Hepatocyte (in vitro differentiated cells): ENCODE measurements around the gene MLC1. TPM values are rescaled to one million over a fixed set of nuclear protein-coding genes. Genes with fewer than 3 reads are reported as not detected.
A peak's percentile ranks its signal among the peaks of the same experiment; 100 is the strongest.

Experiments
- DNase-seq: peaks from one replicate; pipeline ENCODE4 v3.0.0-alpha.2; 2016; ENCODE audit warnings: low spot score
- H2AFZ ChIP-seq: fragments of 200-600 bp; sonication (generic); 2 replicates; pipeline ENCODE4 v1.6.0; 2016; ENCODE audit warnings: antibody characterized with exemption, mild to moderate bottlenecking
- H3K27ac ChIP-seq: fragments of 200-600 bp; sonication (generic); 2 replicates; pipeline ENCODE4 v1.5.1; 2016; ENCODE audit warnings: mild to moderate bottlenecking
- H3K27me3 ChIP-seq: fragments of 200-600 bp; sonication (generic); 2 replicates; pipeline ENCODE4 v1.6.1; 2016
- H3K36me3 ChIP-seq: fragments of 200-600 bp; sonication (generic); replicated peaks from 2 replicates; pipeline ENCODE4 v1.5.1; 2016; ENCODE audit warnings: low read depth; ENCODE audit not compliant: insufficient read depth
- H3K4me1 ChIP-seq: fragments of 200-600 bp; sonication (generic); 2 replicates; pipeline ENCODE4 v1.5.1; 2016; ENCODE audit warnings: mild to moderate bottlenecking, moderate library complexity; ENCODE audit not compliant: insufficient read depth
- H3K4me2 ChIP-seq: fragments of 200-600 bp; sonication (generic); 2 replicates; pipeline ENCODE4 v1.6.0; 2016
- H3K4me3 ChIP-seq: fragments of 200-600 bp; sonication (generic); 2 replicates; pipeline ENCODE4 v1.5.1; 2016; ENCODE audit warnings: mild to moderate bottlenecking
- H3K79me2 ChIP-seq: fragments of 200-600 bp; sonication (generic); 2 replicates; pipeline ENCODE4 v1.6.0; 2017; ENCODE audit warnings: mild to moderate bottlenecking
- H3K9me2 ChIP-seq: fragments of 200-600 bp; sonication (generic); replicated peaks from 2 replicates; pipeline ENCODE4 v1.6.0; 2017; ENCODE audit warnings: mild to moderate bottlenecking; ENCODE audit not compliant: insufficient read depth
- H3K9me3 ChIP-seq: fragments of 200-600 bp; sonication (generic); 2 replicates; pipeline ENCODE4 v1.5.1; 2016; ENCODE audit warnings: low read depth, mild to moderate bottlenecking
- H4K20me1 ChIP-seq: fragments of 200-600 bp; sonication (generic); 2 replicates; pipeline ENCODE4 v1.6.0; 2016; ENCODE audit warnings: mild to moderate bottlenecking; ENCODE audit not compliant: insufficient read depth, poor library complexity, severe bottlenecking
- EZH2 ChIP-seq: fragments of 200-600 bp; sonication (generic); IDR thresholded peaks from 2 replicates; pipeline ENCODE4 v1.6.1; 2016; ENCODE audit warnings: antibody characterized with exemption, mild to moderate bottlenecking, borderline replicate concordance
- EZH2phosphoT487 ChIP-seq: fragments of 200-600 bp; sonication (generic); IDR thresholded peaks from one replicate; pipeline ENCODE4 v1.6.1; 2018; ENCODE audit warnings: antibody characterized with exemption, mild to moderate bottlenecking, low read depth, moderate library complexity; ENCODE audit not compliant: unreplicated experiment, severe bottlenecking
- WGBS: methylation state at CpG from one replicate; pipeline ENCODE4 v1.1.6; 2016; ENCODE audit warnings: low lambda C conversion rate; ENCODE audit errors: missing lambda C conversion rate; 5-methylcytosine and 5-hydroxymethylcytosine counted together
- polyA plus RNA-seq: library from polyadenylated mRNA; unstranded; fragments of >200 nt; fragmentation: Nextera tagmentation; extraction: Ambion mirVana; gene quantifications from 2 replicates; pipeline ENCODE4 v1.2.1, GENCODE V29; 2016
- total RNA-seq: library from RNA; depleted of rRNA; stranded (reverse); fragments of >200 nt; gene quantifications from 2 replicates; pipeline ENCODE4 v1.2.3, GENCODE V29; 2014
- TF ChIP-seq, protein P1 (sequence below): fragments of 200-600 bp; sonication (generic); IDR thresholded peaks from 2 replicates; pipeline ENCODE4 v1.5.1; 2016; ENCODE audit warnings: antibody characterized with exemption, mild to moderate bottlenecking; ENCODE audit not compliant: poor library complexity

Gene MLC1
- total and polyA plus RNA-seq, 2 experiments from 2014 or later, result 3.3 to 8.2 TPM

DNA sequence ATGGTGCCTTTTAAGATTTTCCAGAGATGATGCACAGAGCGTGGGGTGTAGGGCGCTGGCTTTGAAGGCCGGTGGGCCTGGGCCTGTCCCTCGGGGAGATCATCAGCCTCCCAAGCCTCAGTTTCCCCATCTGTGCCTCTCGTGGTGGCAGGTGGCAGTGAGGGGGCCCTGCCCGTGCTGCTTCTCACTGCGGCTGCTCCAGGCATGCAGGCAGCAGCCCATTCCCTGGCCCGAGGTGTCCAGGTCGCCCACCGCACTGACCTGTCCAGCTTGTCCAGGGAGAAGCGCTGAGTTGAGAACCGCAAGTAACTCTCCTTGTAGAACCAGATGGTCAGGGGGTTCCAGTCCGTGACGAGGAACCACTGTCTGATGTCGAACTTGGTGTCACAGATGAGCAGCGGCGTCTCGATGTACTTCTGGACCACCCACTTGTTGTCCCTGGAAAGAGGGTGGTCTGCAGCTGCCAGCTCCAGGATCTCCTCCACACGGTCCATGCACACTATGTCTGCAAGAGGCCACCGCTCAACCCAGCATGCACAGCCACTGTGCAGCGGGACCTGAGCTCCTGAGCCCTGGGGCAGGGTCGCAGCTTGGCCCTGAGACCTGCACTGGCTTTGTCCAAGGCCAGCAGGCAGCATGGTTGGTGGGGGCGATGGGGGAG lies 52.2 kb downstream of the MLC1 start:
- WGBS, result 88% methylated on average over 23 of the region's 23 CpGs
- Histone ChIP-seq H4K20me1 (no peaks in the 10 kb centered on the region), H3K9me3 (no peaks in the 10 kb centered on the region), H3K27me3 (no peaks in the 10 kb centered on the region), H3K4me3 (no peak overlapping the region), H3K36me3 (no peaks in the 10 kb centered on the region), H3K9me2 (no peaks in the 10 kb centered on the region), H3K27ac (no peak overlapping the region), H2AFZ (no peak overlapping the region), H3K79me2 (no peaks in the 10 kb centered on the region), H3K4me2 (no peak overlapping the region), H3K4me1 (peaks cover 4% of the 10 kb centered on the region)
- TF ChIP-seq EZH2 (no peak), EZH2phosphoT487 (no peak)
- TF ChIP-seq, protein P1, sequence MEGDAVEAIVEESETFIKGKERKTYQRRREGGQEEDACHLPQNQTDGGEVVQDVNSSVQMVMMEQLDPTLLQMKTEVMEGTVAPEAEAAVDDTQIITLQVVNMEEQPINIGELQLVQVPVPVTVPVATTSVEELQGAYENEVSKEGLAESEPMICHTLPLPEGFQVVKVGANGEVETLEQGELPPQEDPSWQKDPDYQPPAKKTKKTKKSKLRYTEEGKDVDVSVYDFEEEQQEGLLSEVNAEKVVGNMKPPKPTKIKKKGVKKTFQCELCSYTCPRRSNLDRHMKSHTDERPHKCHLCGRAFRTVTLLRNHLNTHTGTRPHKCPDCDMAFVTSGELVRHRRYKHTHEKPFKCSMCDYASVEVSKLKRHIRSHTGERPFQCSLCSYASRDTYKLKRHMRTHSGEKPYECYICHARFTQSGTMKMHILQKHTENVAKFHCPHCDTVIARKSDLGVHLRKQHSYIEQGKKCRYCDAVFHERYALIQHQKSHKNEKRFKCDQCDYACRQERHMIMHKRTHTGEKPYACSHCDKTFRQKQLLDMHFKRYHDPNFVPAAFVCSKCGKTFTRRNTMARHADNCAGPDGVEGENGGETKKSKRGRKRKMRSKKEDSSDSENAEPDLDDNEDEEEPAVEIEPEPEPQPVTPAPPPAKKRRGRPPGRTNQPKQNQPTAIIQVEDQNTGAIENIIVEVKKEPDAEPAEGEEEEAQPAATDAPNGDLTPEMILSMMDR, result no peak
- no peak for DNase-seq

DNA sequence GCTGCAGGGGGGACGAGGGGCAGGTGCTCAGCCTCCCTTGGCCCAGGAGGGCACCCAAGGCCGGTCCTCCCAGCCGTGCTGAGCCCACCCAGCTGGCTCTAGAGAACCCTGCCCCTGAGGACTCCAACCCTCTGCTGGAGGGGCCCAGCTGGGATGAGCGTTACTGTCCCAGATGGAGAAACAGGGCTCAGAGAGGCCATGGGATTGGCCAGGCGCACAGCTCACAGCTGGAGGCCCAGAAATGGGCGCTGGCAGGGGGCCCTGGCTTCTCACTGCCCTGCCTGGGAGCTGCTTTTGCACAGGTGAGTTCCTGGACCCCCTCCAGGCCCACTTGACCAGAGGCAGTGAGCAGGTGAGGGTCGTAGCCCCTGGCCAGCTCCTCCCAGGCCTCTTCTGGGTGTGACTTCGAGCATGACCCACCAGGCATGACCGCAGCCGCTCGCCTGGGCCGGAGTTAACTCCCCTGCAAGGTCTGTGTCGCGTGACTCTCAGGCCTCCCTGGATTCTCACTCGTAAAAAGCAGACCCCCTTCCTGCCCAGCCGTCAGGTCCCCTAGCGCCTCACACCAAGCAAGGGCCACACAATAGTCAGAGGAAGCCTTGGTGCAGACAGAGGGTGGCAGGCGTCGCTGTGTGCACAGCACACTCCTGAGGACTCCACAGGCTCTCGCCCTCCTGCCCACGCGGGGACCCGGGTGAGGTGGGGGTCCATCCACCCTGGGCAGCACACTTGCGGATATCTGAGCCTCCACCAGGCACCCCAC lies 52.9 kb downstream of the MLC1 start:
- Histone ChIP-seq H3K79me2 (no peaks in the 10 kb centered on the region), H3K27me3 (no peaks in the 10 kb centered on the region), H3K27ac (no peak overlapping the region), H3K36me3 (no peaks in the 10 kb centered on the region), H3K4me3 (no peak overlapping the region), H3K9me3 (no peaks in the 10 kb centered on the region), H3K4me1 (peaks cover 4% of the 10 kb centered on the region), H3K9me2 (no peaks in the 10 kb centered on the region), H3K4me2 (no peak overlapping the region), H2AFZ (no peak overlapping the region), H4K20me1 (no peaks in the 10 kb centered on the region)
- TF ChIP-seq EZH2, result no peak
- no peak for TF ChIP-seq EZH2phosphoT487
- TF ChIP-seq, protein P1, result no peak
- WGBS, result 87% methylated on average over 23 of the region's 24 CpGs
- DNase-seq, result no peak

DNA sequence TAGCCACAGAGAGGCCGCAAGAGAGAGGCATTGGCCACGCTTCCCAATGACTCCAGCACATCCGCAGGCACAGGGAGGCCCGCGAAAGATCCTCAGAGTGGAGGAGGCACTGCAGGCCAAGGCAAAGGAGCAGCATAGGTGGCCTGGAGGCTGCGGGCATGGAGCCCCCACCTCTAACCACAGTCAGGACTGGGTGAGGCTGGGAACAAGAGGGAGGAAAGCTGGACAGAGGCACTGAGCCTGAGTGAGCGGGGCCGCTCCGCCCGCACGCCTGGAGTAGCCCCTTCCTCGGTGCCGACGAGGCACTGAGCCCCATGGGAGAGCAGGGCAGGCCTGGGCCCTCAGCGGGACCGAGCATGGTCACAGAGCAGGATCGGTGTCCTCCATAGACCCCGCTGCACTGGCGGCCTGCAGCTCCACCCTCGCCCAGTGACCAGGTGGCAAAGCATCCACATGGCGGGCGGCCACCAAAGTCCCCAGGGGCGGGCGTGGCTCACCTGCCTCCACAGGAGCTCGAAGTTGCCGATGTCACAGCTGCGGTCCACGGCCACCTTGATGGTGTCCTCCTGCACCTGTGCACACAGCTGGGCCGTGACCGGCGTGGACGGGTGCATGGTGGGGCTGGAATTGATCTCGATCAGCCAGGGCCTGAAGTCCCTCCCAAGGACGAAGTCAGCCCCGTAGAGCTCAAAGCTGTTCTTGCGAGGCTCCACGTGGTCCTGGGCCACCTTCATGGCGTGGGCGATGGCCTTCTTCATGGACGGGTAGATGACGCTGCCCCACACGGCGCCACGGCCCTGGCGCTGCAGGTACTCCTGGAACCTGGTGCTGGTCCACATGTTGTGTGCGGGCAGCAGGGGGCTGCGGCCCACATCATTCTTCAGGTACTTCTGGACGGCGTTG lies 53.8 kb downstream of the MLC1 start:
- 96% methylated on average over 48 of the region's 49 CpGs for WGBS
- H2AFZ ChIP-seq, result no peak overlapping the region
- H3K9me2 ChIP-seq, result no peaks in the 10 kb centered on the region
- no peaks in the 10 kb centered on the region for H3K79me2 ChIP-seq
- no peaks in the 10 kb centered on the region for H4K20me1 ChIP-seq
- H3K27ac ChIP-seq, result no peak overlapping the region
- TF ChIP-seq, protein P1, result no peak
- TF ChIP-seq EZH2phosphoT487 (no peak), EZH2 (no peak)
- H3K4me1 ChIP-seq, result peaks cover 4% of the 10 kb centered on the region
- no peaks in the 10 kb centered on the region for H3K27me3 ChIP-seq
- H3K4me2 ChIP-seq, result no peak overlapping the region
- H3K9me3 ChIP-seq, result no peaks in the 10 kb centered on the region
- H3K4me3 ChIP-seq, result no peak overlapping the region
- peak; percentile 3 for DNase-seq
- no peaks in the 10 kb centered on the region for H3K36me3 ChIP-seq
